HepG2 (cell line): Measurements from ENCODE around the gene UQCRC2. TPM values are rescaled to one million over a fixed set of nuclear protein-coding genes. Genes with fewer than 3 reads are reported as not detected.

Source experiments
- ADNP ChIP-seq: sonication (generic); formaldehyde crosslinking; IDR thresholded peaks from 2 replicates; pipeline ENCODE4 v1.4.0; 2020; ENCODE audit warnings: missing genetic modification reagents
- AHR ChIP-seq: IDR thresholded peaks from 2 replicates; pipeline ENCODE4 v1.6.1; 2018; ENCODE audit warnings: missing genetic modification reagents, missing compliant biosample characterization
- ASH2L ChIP-seq: fragments of 300-600, 200-600 bp; sonication (generic); IDR thresholded peaks from 2 replicates; pipeline ENCODE4 v1.7.0; 2017; ENCODE audit warnings: low read depth, mild to moderate bottlenecking, moderate library complexity, mixed read lengths, low read length; ENCODE audit not compliant: insufficient read length
- CCDC6 ChIP-seq: sonication (generic); formaldehyde crosslinking; IDR thresholded peaks from 2 replicates; pipeline ENCODE4 v1.8.1; 2022; ENCODE audit warnings: mild to moderate bottlenecking, missing genetic modification reagents, moderate library complexity
- CEBPB ChIP-seq: IDR thresholded peaks from 2 replicates; pipeline ENCODE4 v1.6.1; 2011; ENCODE audit warnings: low read depth, low read length, improper control_type of control experiment, borderline replicate concordance
- ELF3 ChIP-seq: IDR thresholded peaks from 2 replicates; pipeline ENCODE4 v1.6.1; 2016; ENCODE audit warnings: missing genetic modification reagents, missing compliant biosample characterization
- GFI1 ChIP-seq: sonication (generic); formaldehyde crosslinking; IDR thresholded peaks from 2 replicates; pipeline ENCODE4 v1.5.0; 2020; ENCODE audit warnings: missing genetic modification reagents, mild to moderate bottlenecking, borderline replicate concordance
- HIVEP1 ChIP-seq: sonication (generic); formaldehyde crosslinking; IDR thresholded peaks from 2 replicates; pipeline ENCODE4 v1.4.0; 2020; ENCODE audit warnings: mild to moderate bottlenecking, missing genetic modification reagents
- IRX3 ChIP-seq: sonication (generic); formaldehyde crosslinking; IDR thresholded peaks from 2 replicates; pipeline ENCODE4 v1.8.1; 2023; ENCODE audit warnings: mild to moderate bottlenecking, low read depth, missing genetic modification reagents, borderline replicate concordance
- MAF1 ChIP-seq: sonication (generic); formaldehyde crosslinking; IDR thresholded peaks from 2 replicates; pipeline ENCODE4 v1.5.0; 2020; ENCODE audit warnings: missing genetic modification reagents, borderline replicate concordance
- MEIS2 ChIP-seq: sonication (generic); formaldehyde crosslinking; IDR thresholded peaks from 2 replicates; pipeline ENCODE4 v1.9.0; 2021; ENCODE audit warnings: mild to moderate bottlenecking, missing genetic modification reagents
- PHF5A ChIP-seq: IDR thresholded peaks from one replicate; pipeline ENCODE4 v1.6.1; 2018; ENCODE audit warnings: low read depth, missing genetic modification reagents; ENCODE audit not compliant: unreplicated experiment
- SOX6 ChIP-seq, 2 experiments: fragments of 450-650 bp in 1 of 2; sonication (generic) in 1 of 2; formaldehyde crosslinking in 1 of 2; IDR thresholded peaks; 2 replicates each; pipeline versions ENCODE4 v1.4.0 to v1.6.1; 2017 to 2020; ENCODE audit warnings: antibody characterized with exemption in 1 of 2, mild to moderate bottlenecking in 1 of 2, missing genetic modification reagents in 1 of 2
- TBX2 ChIP-seq: sonication (generic); formaldehyde crosslinking; IDR thresholded peaks from 2 replicates; pipeline ENCODE4 v1.5.0; 2020; ENCODE audit warnings: missing genetic modification reagents, mild to moderate bottlenecking, borderline replicate concordance
- ZEB1 ChIP-seq: IDR thresholded peaks from 2 replicates; pipeline ENCODE4 v1.6.1; 2012; ENCODE audit warnings: mild to moderate bottlenecking, low read depth, inconsistent platforms; ENCODE audit not compliant: insufficient replicate concordance
- ZNF256 ChIP-seq: sonication (generic); formaldehyde crosslinking; conservative IDR thresholded peaks from 2 replicates; pipeline ENCODE4 v1.4.0; 2020; ENCODE audit warnings: missing genetic modification reagents
- ZNF30 ChIP-seq: sonication (generic); formaldehyde crosslinking; IDR thresholded peaks from 2 replicates; pipeline ENCODE4 v1.5.0; 2020; ENCODE audit warnings: mild to moderate bottlenecking, missing genetic modification reagents
- ZNF337 ChIP-seq: sonication (generic); formaldehyde crosslinking; IDR thresholded peaks from 2 replicates; pipeline ENCODE4 v1.5.1; 2020; ENCODE audit warnings: missing genetic modification reagents, low read depth, mild to moderate bottlenecking, borderline replicate concordance
- ZNF382 ChIP-seq: sonication (generic); formaldehyde crosslinking; IDR thresholded peaks from 2 replicates; pipeline ENCODE4 v1.5.0; 2020; ENCODE audit warnings: missing genetic modification reagents, mild to moderate bottlenecking, borderline replicate concordance
- ZNF557 ChIP-seq: sonication (generic); formaldehyde crosslinking; IDR thresholded peaks from 2 replicates; pipeline ENCODE4 v1.4.0; 2020; ENCODE audit warnings: missing genetic modification reagents
- ZNF598 ChIP-seq: sonication (generic); formaldehyde crosslinking; IDR thresholded peaks from 2 replicates; pipeline ENCODE4 v1.5.1; 2020; ENCODE audit warnings: mild to moderate bottlenecking, missing genetic modification reagents, borderline replicate concordance
- ZNF709 ChIP-seq: sonication (generic); formaldehyde crosslinking; IDR thresholded peaks from 2 replicates; pipeline ENCODE4 v1.5.0; 2020; ENCODE audit warnings: mild to moderate bottlenecking, missing genetic modification reagents
- ZNF839 ChIP-seq: sonication (generic); formaldehyde crosslinking; IDR thresholded peaks from 2 replicates; pipeline ENCODE4 v1.4.0; 2020; ENCODE audit warnings: missing genetic modification reagents, mild to moderate bottlenecking, borderline replicate concordance
- polyA plus RNA-seq, 8 experiments: library from polyadenylated mRNA; depleted of rRNA in 3 of 8; stranded (reverse) in 7 of 8; unstranded in 1 of 8; fragments of >200 nt; fragmentation: Illumina TruSeq in 4 of 8; extraction: Trizol in 4 of 8; gene quantifications; 2 replicates each; pipeline versions ENCODE4 v1.2.1 to v1.2.3, GENCODE V29; 2011 to 2016; ENCODE audit warnings: low read depth in 4 of 8, missing spikeins in 1 of 8, mixed read lengths in 1 of 8; ENCODE audit not compliant: insufficient read depth in 1 of 8
- total RNA-seq, 5 experiments: library from RNA; depleted of rRNA; stranded (reverse); fragments of >200 nt; fragmentation: Illumina TruSeq; extraction: Trizol; gene quantifications; 2 replicates each; pipeline ENCODE4 v1.2.3, GENCODE V29; 2016; ENCODE audit warnings: low read depth in 1 of 5
- TF ChIP-seq, protein P1 (sequence below): sonication (generic); formaldehyde crosslinking; IDR thresholded peaks from 2 replicates; pipeline ENCODE4 v1.4.0; 2020; ENCODE audit warnings: missing genetic modification reagents, borderline replicate concordance
- TF ChIP-seq, protein P2 (sequence below): sonication (generic); formaldehyde crosslinking; IDR thresholded peaks from 2 replicates; pipeline ENCODE4; 2020; ENCODE audit warnings: missing genetic modification reagents, mild to moderate bottlenecking, borderline replicate concordance

UQCRC2 gene
- total and polyA plus RNA-seq, 2 of the 13 experiments (the other 11 are each of a cell fraction or from before 2014, with no cell fraction given) = 442 to 536 TPM

- TF ChIP-seq CEBPB (no peak), ZNF709 (CRISPR knock-in tag) (no peak), CCDC6 (CRISPR knock-in tag) (no peak), ZEB1 (no peak), ZNF30 (no peak), ZNF337 (CRISPR knock-in tag) (no peak), ELF3 (no peak), ZNF256 (CRISPR knock-in tag) (no peak), MAF1 (CRISPR knock-in tag) (0 out of 2 replicates have a peak, but pooled peaks have one; percentile 58), PHF5A (CRISPR knock-in tag) (no peak), HIVEP1 (CRISPR knock-in tag) (peak; percentile 69; the same call in 1 of the 2 replicates), ZNF839 (CRISPR knock-in tag) (no peak), ASH2L (peak; percentile 32), SOX6 (IDR thresholded peaks at IDR 0.05) (no peak), SOX6 (CRISPR knock-in tag; IDR thresholded peaks at IDR 0.05) (no peak), ZNF382 (CRISPR knock-in tag) (no peak), IRX3 (CRISPR knock-in tag) (no peak), TBX2 (CRISPR knock-in tag) (no peak; the same call in 1 of the 2 replicates), AHR (CRISPR knock-in tag) (0 out of 2 replicates have a peak, but pooled peaks have one; percentile 26), MEIS2 (CRISPR knock-in tag) (no peak; the same call in 1 of the 2 replicates), ZNF598 (CRISPR knock-in tag) (no peak), ADNP (CRISPR knock-in tag) (no peak), GFI1 (no peak), ZNF557 (CRISPR knock-in tag) (no peak)
- TF ChIP-seq, protein P1, sequence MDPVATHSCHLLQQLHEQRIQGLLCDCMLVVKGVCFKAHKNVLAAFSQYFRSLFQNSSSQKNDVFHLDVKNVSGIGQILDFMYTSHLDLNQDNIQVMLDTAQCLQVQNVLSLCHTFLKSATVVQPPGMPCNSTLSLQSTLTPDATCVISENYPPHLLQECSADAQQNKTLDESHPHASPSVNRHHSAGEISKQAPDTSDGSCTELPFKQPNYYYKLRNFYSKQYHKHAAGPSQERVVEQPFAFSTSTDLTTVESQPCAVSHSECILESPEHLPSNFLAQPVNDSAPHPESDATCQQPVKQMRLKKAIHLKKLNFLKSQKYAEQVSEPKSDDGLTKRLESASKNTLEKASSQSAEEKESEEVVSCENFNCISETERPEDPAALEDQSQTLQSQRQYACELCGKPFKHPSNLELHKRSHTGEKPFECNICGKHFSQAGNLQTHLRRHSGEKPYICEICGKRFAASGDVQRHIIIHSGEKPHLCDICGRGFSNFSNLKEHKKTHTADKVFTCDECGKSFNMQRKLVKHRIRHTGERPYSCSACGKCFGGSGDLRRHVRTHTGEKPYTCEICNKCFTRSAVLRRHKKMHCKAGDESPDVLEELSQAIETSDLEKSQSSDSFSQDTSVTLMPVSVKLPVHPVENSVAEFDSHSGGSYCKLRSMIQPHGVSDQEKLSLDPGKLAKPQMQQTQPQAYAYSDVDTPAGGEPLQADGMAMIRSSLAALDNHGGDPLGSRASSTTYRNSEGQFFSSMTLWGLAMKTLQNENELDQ (CRISPR knock-in tag) = no peak
- TF ChIP-seq, protein P2, sequence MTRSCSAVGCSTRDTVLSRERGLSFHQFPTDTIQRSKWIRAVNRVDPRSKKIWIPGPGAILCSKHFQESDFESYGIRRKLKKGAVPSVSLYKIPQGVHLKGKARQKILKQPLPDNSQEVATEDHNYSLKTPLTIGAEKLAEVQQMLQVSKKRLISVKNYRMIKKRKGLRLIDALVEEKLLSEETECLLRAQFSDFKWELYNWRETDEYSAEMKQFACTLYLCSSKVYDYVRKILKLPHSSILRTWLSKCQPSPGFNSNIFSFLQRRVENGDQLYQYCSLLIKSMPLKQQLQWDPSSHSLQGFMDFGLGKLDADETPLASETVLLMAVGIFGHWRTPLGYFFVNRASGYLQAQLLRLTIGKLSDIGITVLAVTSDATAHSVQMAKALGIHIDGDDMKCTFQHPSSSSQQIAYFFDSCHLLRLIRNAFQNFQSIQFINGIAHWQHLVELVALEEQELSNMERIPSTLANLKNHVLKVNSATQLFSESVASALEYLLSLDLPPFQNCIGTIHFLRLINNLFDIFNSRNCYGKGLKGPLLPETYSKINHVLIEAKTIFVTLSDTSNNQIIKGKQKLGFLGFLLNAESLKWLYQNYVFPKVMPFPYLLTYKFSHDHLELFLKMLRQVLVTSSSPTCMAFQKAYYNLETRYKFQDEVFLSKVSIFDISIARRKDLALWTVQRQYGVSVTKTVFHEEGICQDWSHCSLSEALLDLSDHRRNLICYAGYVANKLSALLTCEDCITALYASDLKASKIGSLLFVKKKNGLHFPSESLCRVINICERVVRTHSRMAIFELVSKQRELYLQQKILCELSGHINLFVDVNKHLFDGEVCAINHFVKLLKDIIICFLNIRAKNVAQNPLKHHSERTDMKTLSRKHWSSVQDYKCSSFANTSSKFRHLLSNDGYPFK = peak; percentile 66; the same call in 1 of the 2 replicates
Measured at GRCh38 chr16:22008215-22009059, 55.3 kb downstream of the UQCRC2 start (continued).
